Endometrial microvascular endothelial cells (primary cell): ENCODE data around the gene TCEANC2. TPM values are rescaled to one million over a fixed set of nuclear protein-coding genes. Genes with fewer than 3 reads are reported as not detected.
"Not testable (repeated sequence)": the region's sequence is repeated elsewhere in the genome, so short reads cannot be mapped to it uniquely, and the experiment has no call there.

Experiments used
- in situ Hi-C: cut with HindIII; loops from 2 replicates; pipeline ENCODE4 v1.10.0; 2017; ENCODE audit warnings: low sequenced_read_pairs, low pct_unique_long_range_greater_than_20kb; ENCODE audit errors: inconsistent ontology term
- total RNA-seq: library from RNA; depleted of rRNA; stranded (reverse); fragments of >200 nt; gene quantifications from one replicate; pipeline ENCODE4 v1.2.3, GENCODE V29; 2015; ENCODE audit errors: inconsistent ontology term

The TCEANC2 gene
- total RNA-seq, 1 donor from 2014 or later, result 4.5 TPM

DNA sequence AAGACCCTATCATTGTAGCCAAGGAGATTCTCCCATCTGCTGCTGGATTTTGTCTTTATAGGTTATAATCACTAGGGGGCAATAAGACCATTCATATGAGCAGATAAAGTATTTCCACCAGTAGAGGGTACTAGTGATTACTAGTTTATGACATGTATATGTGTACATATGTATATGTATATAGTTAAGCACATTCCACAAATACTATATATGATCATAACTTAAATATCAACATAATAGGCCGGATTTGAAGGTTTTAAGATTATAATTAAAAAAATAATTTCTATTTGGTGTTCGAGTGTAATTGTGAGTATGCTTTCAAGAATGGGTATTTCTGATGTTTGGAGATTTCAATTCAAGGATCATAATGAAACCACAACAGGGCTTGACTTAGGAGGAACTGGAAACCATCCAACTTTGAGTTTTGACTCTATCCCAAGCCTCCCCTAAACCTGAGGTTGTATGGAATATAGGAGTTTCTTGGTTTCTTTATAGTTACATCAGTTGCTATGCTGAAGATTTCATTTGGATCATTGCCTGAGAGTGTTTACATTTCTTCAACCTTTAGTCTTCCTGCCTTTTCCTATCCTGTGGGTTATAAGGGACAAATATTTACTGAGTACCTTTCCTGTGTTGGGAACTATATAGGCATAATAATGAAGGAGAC, 16.9 kb downstream of the TCEANC2 start:
- in situ Hi-C loops, result no loop called here

GRCh38 chr1:54077359-54077758, 24.0 kb downstream of the TCEANC2 start:
- in situ Hi-C loops, result no loop called here

DNA sequence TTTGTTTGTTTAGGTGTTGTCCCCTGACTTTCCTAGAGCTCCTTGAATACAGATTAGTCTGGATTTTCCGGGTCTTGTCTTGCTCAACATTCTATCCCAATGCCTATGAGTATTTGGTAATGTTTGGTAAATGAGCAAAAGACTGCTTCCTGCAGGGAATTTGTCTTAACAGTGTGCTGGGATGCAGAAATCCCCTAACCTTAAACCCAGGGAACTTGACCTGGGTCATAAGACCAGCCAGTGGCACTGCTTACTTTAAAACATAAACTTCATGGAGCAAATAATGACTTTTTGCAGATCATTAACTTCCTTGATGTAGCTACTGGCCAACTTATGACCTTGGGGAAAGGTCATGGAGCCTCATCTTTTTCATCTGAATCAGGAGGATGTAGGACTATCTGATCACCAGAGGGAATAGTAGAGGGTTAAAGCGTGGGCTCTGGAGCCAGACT, 27.2 kb downstream of the TCEANC2 start:
- in situ Hi-C loops, result no loop called here

DNA sequence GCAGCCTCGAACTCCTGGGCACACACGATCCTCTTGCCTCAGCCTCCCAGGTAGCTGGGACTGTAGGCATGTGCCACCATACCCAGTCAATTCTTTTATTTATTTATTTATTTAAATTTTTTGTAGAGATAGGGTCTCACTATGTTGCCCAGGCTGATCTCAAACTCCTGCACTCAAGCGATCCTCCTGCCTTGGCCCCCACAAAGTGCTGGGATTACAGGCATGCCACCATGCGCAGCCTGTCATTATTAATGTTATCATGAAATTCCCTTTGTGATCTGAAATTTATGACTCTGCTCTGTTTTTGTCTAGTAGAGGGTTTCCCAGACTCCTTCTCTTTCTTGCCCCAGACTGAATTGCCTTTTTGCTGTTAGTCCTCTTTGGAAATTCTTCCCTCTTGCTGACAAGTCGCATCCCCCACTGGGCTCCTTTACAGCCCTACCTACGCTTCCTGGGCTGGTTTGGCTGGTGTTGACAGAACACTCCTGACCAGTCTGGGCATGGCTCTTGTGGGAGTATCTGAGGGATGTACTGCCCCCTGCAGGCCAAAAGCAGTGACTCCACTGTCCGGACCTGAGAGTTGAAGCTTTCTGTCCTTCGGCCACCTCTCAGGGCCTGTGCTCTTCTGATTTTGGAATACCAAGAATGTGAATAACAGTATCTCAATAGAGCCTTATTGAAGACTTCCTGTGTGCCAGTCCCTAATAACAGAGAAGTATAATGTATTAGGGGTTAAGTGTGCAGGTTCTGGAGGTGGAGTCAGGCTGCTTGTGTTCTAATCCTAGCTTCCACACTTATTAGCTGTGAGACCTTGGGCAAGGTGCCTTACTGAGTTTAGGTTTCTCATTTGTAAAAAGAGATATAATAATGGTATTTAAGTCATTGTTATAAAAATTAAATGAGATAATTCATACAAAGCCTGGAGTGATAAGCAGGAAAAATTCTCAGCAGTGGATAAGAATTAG, 28.2 kb downstream of the TCEANC2 start:
- in situ Hi-C loops, result no loop called here

DNA sequence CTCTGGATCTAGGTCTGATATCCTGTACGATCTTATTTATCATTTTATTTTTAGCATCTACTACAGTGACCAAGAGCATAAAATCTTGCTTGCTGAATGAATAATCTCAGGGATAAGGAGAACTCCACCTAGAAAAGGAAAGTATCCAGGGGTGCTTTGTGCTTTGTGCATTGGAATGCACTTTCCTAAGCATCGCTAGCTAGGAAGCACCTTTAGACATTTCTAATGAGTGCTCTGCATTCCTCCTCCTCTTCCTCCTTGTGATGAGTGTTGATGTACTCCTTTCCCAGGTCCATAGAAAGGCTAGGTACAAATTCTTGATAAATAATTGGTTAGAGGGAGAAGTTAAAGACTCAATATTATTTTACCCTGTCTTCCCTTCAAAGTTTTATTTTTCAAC, 31.4 kb downstream of the TCEANC2 start:
- in situ Hi-C loops, result no loop called here

DNA sequence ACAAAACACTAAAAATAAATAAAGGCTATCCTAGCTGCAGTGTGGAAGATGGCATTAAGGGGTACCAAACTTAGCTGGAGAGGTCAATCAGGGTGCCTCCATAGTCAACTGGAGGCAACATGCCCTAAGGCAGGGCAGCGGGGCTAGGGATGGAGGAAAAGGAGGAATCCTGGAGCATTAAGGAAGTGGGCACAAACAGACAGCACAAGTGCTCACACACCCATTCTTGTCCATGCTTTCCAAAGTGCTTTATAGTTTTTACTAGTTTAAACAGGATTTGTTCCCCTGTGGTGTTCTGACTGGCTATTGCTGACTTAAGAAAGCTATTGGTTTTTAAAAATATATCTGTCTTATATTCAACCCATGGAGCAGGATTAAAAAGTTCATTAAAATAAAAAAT, 33.3 kb downstream of the TCEANC2 start:
- in situ Hi-C loops, result no loop called here

- in situ Hi-C loops, result no loop called here
Observed at GRCh38 chr1:54088385-54088784, 35.0 kb downstream of the TCEANC2 start.

DNA sequence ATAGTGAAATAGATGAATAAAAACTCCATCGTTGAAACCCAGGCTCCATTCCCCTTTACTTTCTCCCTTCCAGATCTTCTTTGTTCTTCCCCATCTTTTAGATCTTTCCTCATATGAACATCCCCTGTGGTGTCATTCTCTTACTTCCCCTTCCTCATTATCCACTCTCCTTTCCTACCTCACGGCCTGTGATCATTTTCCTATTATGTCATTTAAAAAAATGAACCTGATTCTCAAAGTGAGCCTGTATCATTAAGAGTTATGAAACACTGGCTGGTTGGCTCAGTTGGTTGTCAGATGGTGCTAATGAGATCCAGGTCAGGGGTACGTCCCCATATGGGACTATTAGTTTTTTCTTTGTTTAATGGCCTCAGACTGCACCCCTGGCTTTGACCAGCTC, 38.3 kb downstream of the TCEANC2 start:
- in situ Hi-C loops, result no loop called here

DNA sequence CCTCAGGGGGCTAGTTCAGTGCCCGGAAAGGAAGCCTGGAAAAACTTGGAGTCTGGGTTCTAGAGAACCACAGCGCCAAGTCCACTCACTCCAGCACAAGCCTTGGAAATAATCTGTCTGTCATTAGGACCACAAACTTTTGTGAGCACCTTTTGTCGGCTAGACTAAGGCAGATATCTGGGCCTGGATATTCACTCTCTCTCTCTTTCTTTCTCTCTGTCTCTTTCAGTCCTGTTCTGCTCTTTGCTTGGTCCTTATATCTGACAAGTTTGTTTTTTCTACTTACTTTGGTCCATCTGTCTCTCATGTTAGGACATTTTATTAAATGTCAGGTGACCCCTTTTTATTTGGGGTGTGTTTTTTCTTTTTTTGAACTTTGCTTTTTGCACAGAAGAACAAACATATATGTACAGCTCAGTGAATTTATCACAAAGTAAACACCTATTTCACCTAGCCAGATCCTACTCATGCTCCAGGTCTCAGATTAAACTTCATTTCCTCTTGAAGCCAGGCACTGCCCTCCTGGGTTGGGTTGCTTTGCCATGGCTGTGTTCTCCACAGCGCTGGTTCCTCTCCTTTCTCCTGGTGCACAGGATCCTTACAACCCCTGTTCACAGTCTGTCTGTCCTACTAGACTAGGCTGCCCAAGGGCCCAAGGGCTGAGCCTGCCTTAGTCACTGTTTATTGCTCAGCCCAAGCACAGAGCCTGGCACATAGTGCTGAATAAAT, 40.8 kb downstream of the TCEANC2 start:
- in situ Hi-C loops, result no loop called here

GRCh38 chr1:54094730-54095105, 41.3 kb downstream of the TCEANC2 start:
- in situ Hi-C loops, result not testable (repeated sequence)

DNA sequence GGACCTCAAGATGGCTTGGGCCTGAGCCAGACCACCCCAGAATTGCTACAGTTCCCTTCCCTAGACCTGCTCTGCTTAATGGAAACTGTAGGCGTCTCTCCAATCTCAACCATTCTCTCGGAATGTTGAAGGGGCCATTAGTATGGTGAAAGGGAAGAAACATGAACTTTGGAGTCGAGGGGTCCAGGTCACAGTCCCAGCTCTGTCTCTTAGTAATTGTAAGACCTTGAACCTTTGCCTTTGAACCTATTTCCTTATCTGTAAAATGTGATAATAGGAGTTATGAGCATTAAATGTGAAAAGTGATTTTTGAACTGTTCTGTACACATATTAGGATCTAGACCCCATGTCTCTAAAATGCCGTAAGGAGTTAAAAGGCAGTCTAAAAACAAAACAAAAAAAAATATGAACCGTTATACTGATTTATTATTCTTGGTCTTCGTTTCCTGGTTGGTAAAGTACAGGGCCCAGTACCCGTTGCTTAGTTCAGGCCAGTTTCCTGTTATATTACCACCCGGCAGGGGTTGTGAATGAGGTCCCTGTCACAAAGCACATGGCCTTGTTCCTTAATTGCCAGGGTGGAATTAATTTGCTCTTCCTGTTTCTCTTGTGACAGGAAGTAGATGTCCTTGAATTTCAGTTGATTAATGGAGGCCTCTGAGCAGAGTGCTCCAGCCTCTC, 42.3 kb downstream of the TCEANC2 start:
- in situ Hi-C loops, result no loop called here

GRCh38 chr1:54096227-54096876, 42.9 kb downstream of the TCEANC2 start:
- in situ Hi-C loops, result no loop called here

DNA sequence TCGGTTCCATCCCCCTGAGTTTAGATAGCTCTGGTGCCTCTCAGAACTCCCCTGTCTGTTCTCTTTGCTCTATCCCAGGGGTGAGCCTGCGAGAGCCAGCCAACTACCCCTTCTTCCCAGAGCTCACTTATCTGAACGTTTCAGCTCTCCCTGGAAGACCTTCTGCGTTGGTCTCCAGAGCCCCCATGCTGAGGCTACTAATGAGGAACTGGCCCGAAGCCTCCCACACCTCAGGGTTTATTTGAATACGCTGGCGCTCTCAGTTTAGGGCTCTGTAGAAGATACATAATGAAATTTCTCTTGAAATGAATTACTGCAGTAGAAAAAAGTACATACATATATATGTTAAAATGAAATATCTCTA, 43.5 kb downstream of the TCEANC2 start:
- in situ Hi-C loops, result no loop called here

DNA sequence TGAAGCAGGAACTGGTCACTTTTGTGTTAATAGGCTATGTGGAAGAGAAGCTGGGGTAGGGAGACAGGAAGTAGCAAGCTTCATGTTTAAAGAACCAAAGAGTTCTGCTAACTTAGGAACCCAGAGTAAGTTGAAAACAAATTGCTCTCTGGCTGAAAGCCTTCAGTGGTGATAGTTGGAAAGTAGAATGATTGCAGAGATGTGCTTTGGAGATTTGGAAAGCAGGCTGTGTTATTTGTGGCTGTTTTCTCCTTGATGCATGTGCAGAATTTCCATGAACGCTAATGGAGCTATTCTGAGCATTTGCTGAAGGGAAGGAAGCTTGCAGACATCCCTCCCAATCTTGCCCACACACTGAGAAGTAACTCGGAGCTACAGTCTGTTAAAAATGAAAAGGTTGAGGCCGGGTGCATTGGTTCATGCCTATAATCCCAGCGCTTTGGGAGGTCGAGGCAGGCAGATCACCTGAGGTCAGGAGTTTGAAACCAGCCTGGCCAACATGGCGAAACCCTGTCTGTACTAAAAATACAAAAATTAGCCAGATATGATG, 45.7 kb downstream of the TCEANC2 start:
- in situ Hi-C loops, result no loop called here

DNA sequence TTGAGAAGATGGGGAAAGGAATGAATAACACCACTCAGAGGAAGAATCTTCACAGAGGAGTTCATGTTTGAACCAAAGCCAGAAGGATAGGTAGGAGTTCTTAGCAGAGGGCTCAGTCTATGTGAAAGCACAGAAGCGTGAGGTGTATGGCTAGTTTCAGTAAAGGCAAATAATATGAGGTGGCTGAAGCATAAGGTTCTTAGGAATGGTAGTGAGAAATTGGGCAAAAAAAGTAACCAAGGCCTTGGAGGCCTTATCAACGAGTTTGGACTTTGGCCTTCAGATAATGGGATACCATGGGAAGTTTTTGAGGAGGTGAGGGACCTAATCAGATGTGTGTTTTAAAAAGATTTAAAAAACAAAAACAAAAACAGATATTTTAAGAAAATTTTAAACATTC, 47.1 kb downstream of the TCEANC2 start:
- in situ Hi-C loops, result no loop called here

GRCh38 chr1:54103414-54103813, 50.0 kb downstream of the TCEANC2 start:
- in situ Hi-C loops, result no loop called here

GRCh38 chr1:54104613-54105012, 51.2 kb downstream of the TCEANC2 start:
- in situ Hi-C loops, result not testable (repeated sequence)

DNA sequence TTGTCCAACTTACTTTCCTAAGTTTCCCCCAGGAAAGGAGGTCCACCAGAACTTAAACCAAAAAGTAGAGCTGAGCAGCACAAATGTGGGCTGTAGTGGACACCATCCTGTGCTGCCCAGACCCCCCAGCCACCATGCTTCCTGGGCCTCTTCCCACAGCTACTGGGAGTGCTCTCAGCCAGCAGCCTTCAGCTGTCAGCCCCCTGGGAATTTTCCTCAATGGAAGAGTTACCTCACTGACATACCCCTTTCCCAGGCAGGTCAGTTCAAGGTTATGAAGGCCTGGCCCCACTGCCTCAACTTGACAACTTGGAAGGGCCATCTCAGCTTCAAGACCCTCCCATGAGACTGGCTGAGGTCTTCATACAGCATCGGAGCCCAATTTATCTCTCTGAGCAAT, 51.7 kb downstream of the TCEANC2 start:
- in situ Hi-C loops, result no loop called here
